Mesendoderm (in vitro differentiated cells): Measurements from ENCODE around the gene FAM78A.

Source experiments
- DNase-seq: peaks from one replicate; pipeline ENCODE4 v3.0.0; 2013
- H2AK5ac ChIP-seq: 2 replicates; pipeline ENCODE4 v1.6.1; 2013; ENCODE audit warnings: low read length, inconsistent platforms
- H2BK120ac ChIP-seq: 2 replicates; pipeline ENCODE4 v1.6.1; 2013; ENCODE audit warnings: low read depth, mild to moderate bottlenecking, low read length, moderate library complexity, mixed read lengths
- H2BK15ac ChIP-seq: replicated peaks from 2 replicates; pipeline ENCODE4 v1.6.1; 2013; ENCODE audit warnings: low read depth, mild to moderate bottlenecking, moderate library complexity
- H2BK5ac ChIP-seq: 2 replicates; pipeline ENCODE4 v1.6.1; 2013; ENCODE audit warnings: low read length, inconsistent platforms
- H3K18ac ChIP-seq: 2 replicates; pipeline ENCODE4 v1.6.1; 2013; ENCODE audit warnings: mild to moderate bottlenecking, low read length, mixed read lengths
- H3K23ac ChIP-seq: one replicate; pipeline ENCODE4 v1.6.1; 2013; ENCODE audit warnings: low read length
- H3K27ac ChIP-seq: 2 replicates; pipeline ENCODE4 v1.5.1; 2013; ENCODE audit warnings: low read depth, mild to moderate bottlenecking, inconsistent platforms, low read length, moderate library complexity
- H3K27me3 ChIP-seq: 2 replicates; pipeline ENCODE4 v1.6.1; 2013; ENCODE audit warnings: low read length, control low read depth, mild to moderate bottlenecking, inconsistent platforms; ENCODE audit not compliant: insufficient read depth, poor library complexity
- H3K36me3 ChIP-seq: 2 replicates; pipeline ENCODE4 v1.6.1; 2013; ENCODE audit warnings: low read length, inconsistent platforms; ENCODE audit not compliant: control insufficient read depth, insufficient read depth
- H3K4ac ChIP-seq: one replicate; pipeline ENCODE4 v1.6.1; 2013; ENCODE audit warnings: low read depth, mild to moderate bottlenecking, low read length, moderate library complexity
- H3K4me1 ChIP-seq: 2 replicates; pipeline ENCODE4 v1.6.1; 2013; ENCODE audit warnings: low read depth, low read length, inconsistent platforms; ENCODE audit not compliant: control insufficient read depth
- H3K4me2 ChIP-seq: 2 replicates; pipeline ENCODE4 v1.6.1; 2013; ENCODE audit warnings: low read length
- H3K4me3 ChIP-seq: 2 replicates; pipeline ENCODE4 v1.5.1; 2013; ENCODE audit warnings: mild to moderate bottlenecking, low read length
- H3K56ac ChIP-seq: one replicate; pipeline ENCODE4 v1.6.1; 2013; ENCODE audit warnings: low read length
- H3K79me1 ChIP-seq: 2 replicates; pipeline ENCODE4 v1.6.1; 2013; ENCODE audit warnings: low read length, inconsistent platforms
- H3K79me2 ChIP-seq: 2 replicates; pipeline ENCODE4 v1.6.1; 2013; ENCODE audit warnings: mild to moderate bottlenecking, low read length; ENCODE audit not compliant: control insufficient read depth, insufficient read depth
- H3K9ac ChIP-seq: 2 replicates; pipeline ENCODE4 v1.6.1; 2013; ENCODE audit warnings: low read length, inconsistent platforms
- H4K5ac ChIP-seq: one replicate; pipeline ENCODE4 v1.6.1; 2013; ENCODE audit warnings: low read length
- H4K8ac ChIP-seq: one replicate; pipeline ENCODE4 v1.6.1; 2013; ENCODE audit warnings: low read depth, mild to moderate bottlenecking, control low read depth, low read length, moderate library complexity
- WGBS: extraction: QIAGEN DNeasy Blood & Tissue Kit; methylation state at CpG from one replicate; pipeline ENCODE4 v1.1.7; 2013; ENCODE audit warnings: low lambda C conversion rate, missing lambda C conversion rate; ENCODE audit not compliant: insufficient coverage; ENCODE audit errors: extremely low coverage; 5-methylcytosine and 5-hydroxymethylcytosine counted together

FAM78A gene

GRCh38 chr9:131303381-131304321, 27.3 kb upstream of the FAM78A start:
- no peak overlapping the region for H2AK5ac ChIP-seq
- no peak overlapping the region for H2BK15ac ChIP-seq
- no peaks in the 10 kb centered on the region for H3K79me1 ChIP-seq
- H2BK120ac ChIP-seq: no peak overlapping the region
- no peaks in the 10 kb centered on the region for H3K4me1 ChIP-seq
- H4K8ac ChIP-seq: no peak overlapping the region
- no peaks in the 10 kb centered on the region for H3K36me3 ChIP-seq
- H4K5ac ChIP-seq: no peak overlapping the region
- H3K56ac ChIP-seq: no peak overlapping the region
- no peak overlapping the region for H3K4ac ChIP-seq
- no CpG with 5 or more reads among the region's 11 CpGs for WGBS
- no peak overlapping the region for H3K9ac ChIP-seq
- H3K27me3 ChIP-seq: no peaks in the 10 kb centered on the region
- H2BK5ac ChIP-seq: no peak overlapping the region
- no peak for DNase-seq
- no peak overlapping the region for H3K4me3 ChIP-seq
- H3K27ac ChIP-seq: no peak overlapping the region
- H3K18ac ChIP-seq: no peak overlapping the region
- no peak overlapping the region for H3K23ac ChIP-seq
- H3K79me2 ChIP-seq: no peaks in the 10 kb centered on the region
- no peak overlapping the region for H3K4me2 ChIP-seq

GRCh38 chr9:131302244-131303075, 26.1 kb upstream of the FAM78A start:
- Histone ChIP-seq H4K5ac (no peak overlapping the region), H3K27me3 (no peaks in the 10 kb centered on the region), H3K27ac (no peak overlapping the region), H3K4me1 (no peaks in the 10 kb centered on the region), H2AK5ac (no peak overlapping the region), H3K56ac (no peak overlapping the region), H3K79me2 (no peaks in the 10 kb centered on the region), H3K4ac (no peak overlapping the region), H3K79me1 (no peaks in the 10 kb centered on the region), H3K4me3 (no peak overlapping the region), H3K9ac (no peak overlapping the region), H2BK5ac (no peak overlapping the region), H3K4me2 (no peak overlapping the region), H3K36me3 (no peaks in the 10 kb centered on the region), H4K8ac (no peak overlapping the region), H3K18ac (no peak overlapping the region), H2BK120ac (no peak overlapping the region), H2BK15ac (no peak overlapping the region), H3K23ac (no peak overlapping the region)
- DNase-seq: no peak
- no CpG with 5 or more reads among the region's 16 CpGs for WGBS

GRCh38 chr9:131300444-131300843, 24.1 kb upstream of the FAM78A start:
- H2BK5ac ChIP-seq: no peak overlapping the region
- H2BK15ac ChIP-seq: no peak overlapping the region
- no peak overlapping the region for H3K4me3 ChIP-seq
- H2BK120ac ChIP-seq: no peak overlapping the region
- H3K4me2 ChIP-seq: no peak overlapping the region
- no peak overlapping the region for H3K23ac ChIP-seq
- no peak overlapping the region for H3K9ac ChIP-seq
- no peak overlapping the region for H3K4ac ChIP-seq
- no peaks in the 10 kb centered on the region for H3K79me2 ChIP-seq
- H3K27ac ChIP-seq: no peak overlapping the region
- DNase-seq: no peak
- no peak overlapping the region for H4K5ac ChIP-seq
- no peak overlapping the region for H3K56ac ChIP-seq
- H3K79me1 ChIP-seq: no peaks in the 10 kb centered on the region
- H3K4me1 ChIP-seq: no peaks in the 10 kb centered on the region
- no peak overlapping the region for H3K18ac ChIP-seq
- H4K8ac ChIP-seq: no peak overlapping the region
- no peaks in the 10 kb centered on the region for H3K27me3 ChIP-seq
- H2AK5ac ChIP-seq: no peak overlapping the region
- H3K36me3 ChIP-seq: no peaks in the 10 kb centered on the region

GRCh38 chr9:131299961-131300347, 23.6 kb upstream of the FAM78A start:
- DNase-seq: no peak
- Histone ChIP-seq H4K8ac (no peak overlapping the region), H3K4ac (no peak overlapping the region), H2BK120ac (no peak overlapping the region), H3K23ac (no peak overlapping the region), H3K79me1 (no peaks in the 10 kb centered on the region), H3K27ac (no peak overlapping the region), H3K9ac (no peak overlapping the region), H3K4me1 (no peaks in the 10 kb centered on the region), H3K79me2 (no peaks in the 10 kb centered on the region), H3K4me3 (no peak overlapping the region), H3K56ac (no peak overlapping the region), H3K4me2 (no peak overlapping the region), H2BK5ac (no peak overlapping the region), H2BK15ac (no peak overlapping the region), H4K5ac (no peak overlapping the region), H3K36me3 (no peaks in the 10 kb centered on the region), H3K18ac (no peak overlapping the region), H3K27me3 (no peaks in the 10 kb centered on the region), H2AK5ac (no peak overlapping the region)
- WGBS: no CpG with 5 or more reads among the region's 5 CpGs

GRCh38 chr9:131299346-131299960, 23.1 kb upstream of the FAM78A start:
- H3K4me1 ChIP-seq: no peaks in the 10 kb centered on the region
- no peak overlapping the region for H4K5ac ChIP-seq
- H3K18ac ChIP-seq: no peak overlapping the region
- DNase-seq: no peak
- no peak overlapping the region for H3K4me2 ChIP-seq
- H3K23ac ChIP-seq: no peak overlapping the region
- H3K4ac ChIP-seq: no peak overlapping the region
- H3K27me3 ChIP-seq: no peaks in the 10 kb centered on the region
- no peak overlapping the region for H3K9ac ChIP-seq
- no peak overlapping the region for H4K8ac ChIP-seq
- H3K27ac ChIP-seq: no peak overlapping the region
- WGBS: no CpG with 5 or more reads among the region's 22 CpGs
- H2BK5ac ChIP-seq: no peak overlapping the region
- no peaks in the 10 kb centered on the region for H3K36me3 ChIP-seq
- no peak overlapping the region for H2BK120ac ChIP-seq
- H3K56ac ChIP-seq: no peak overlapping the region
- H3K4me3 ChIP-seq: no peak overlapping the region
- H2AK5ac ChIP-seq: no peak overlapping the region
- H3K79me1 ChIP-seq: no peaks in the 10 kb centered on the region
- no peaks in the 10 kb centered on the region for H3K79me2 ChIP-seq
- no peak overlapping the region for H2BK15ac ChIP-seq
